Peyer's patch (tissue), 4 donors: Measurements from ENCODE around the gene TOX2.

Experiments used
- CTCF ChIP-seq, 6 experiments: fragments of 450-650 bp in 4 of 6; fragments of 200-600 bp in 2 of 6; sonication (generic) in 1 of 6; IDR thresholded peaks; one replicate each; pipeline ENCODE4 v1.5.1; 2017 to 2019; ENCODE audit warnings: antibody characterized with exemption in 6 of 6, mild to moderate bottlenecking in 3 of 6, moderate library complexity in 1 of 6
- POLR2A ChIP-seq, 2 donors: fragments of 450-650 bp; IDR thresholded peaks; one replicate each; pipeline ENCODE4 v1.5.1; 2017; ENCODE audit warnings: antibody characterized with exemption in 2 of 2, mild to moderate bottlenecking in 2 of 2, moderate library complexity in 2 of 2

GRCh38 chr20:44028868-44029847, 114.5 kb downstream of the TOX2 start:
- TF ChIP-seq CTCF (IDR thresholded peaks at IDR 0.05), result no peak
- no peak for TF ChIP-seq POLR2A (IDR thresholded peaks at IDR 0.05)
